GM12878 (cell line): ENCODE results near the gene MARVELD1. TPM values are rescaled to one million over a fixed set of nuclear protein-coding genes. Genes with fewer than 3 reads are reported as not detected.

Experiments
- BACH1 ChIP-seq: fragments of 450-650 bp; IDR thresholded peaks from 2 replicates; pipeline ENCODE4 v1.6.1; 2017; ENCODE audit warnings: mild to moderate bottlenecking, borderline replicate concordance
- BCL11A ChIP-seq: IDR thresholded peaks from 2 replicates; pipeline ENCODE4 v1.6.1; 2011; ENCODE audit warnings: low read depth, low read length
- BMI1 ChIP-seq: fragments of 450-650 bp; IDR thresholded peaks from 2 replicates; pipeline ENCODE4 v1.6.1; 2016; ENCODE audit warnings: mild to moderate bottlenecking, moderate library complexity, borderline replicate concordance
- CBFB ChIP-seq: IDR thresholded peaks from 2 replicates; pipeline ENCODE4 v1.6.1; 2016; ENCODE audit warnings: antibody characterized with exemption, low read depth
- CHD2 ChIP-seq: IDR thresholded peaks from 2 replicates; pipeline ENCODE4 v1.6.1; 2011; ENCODE audit warnings: low read depth, low read length, improper control_type of control experiment, borderline replicate concordance
- CREB1 ChIP-seq: IDR thresholded peaks from 2 replicates; pipeline ENCODE4 v1.6.1; 2012; ENCODE audit warnings: low read depth, mild to moderate bottlenecking, inconsistent platforms
- EGR1 ChIP-seq, 2 experiments: IDR thresholded peaks; 1 replicate in 1 of 2; 2 replicates in 1 of 2; pipeline ENCODE4 v1.6.1; 2011 to 2012; ENCODE audit warnings: low read depth in 2 of 2, low read length in 2 of 2, borderline replicate concordance in 1 of 2, mild to moderate bottlenecking in 1 of 2, moderate library complexity in 1 of 2
- EP300 ChIP-seq, 2 experiments: fragments of 150-350 bp in 1 of 2; IDR thresholded peaks; 2 replicates each; pipeline ENCODE4 v1.6.1; 2011 to 2012; ENCODE audit warnings: low read depth in 2 of 2, low read length in 2 of 2, borderline replicate concordance in 1 of 2, improper control_type of control experiment in 1 of 2, inconsistent platforms in 1 of 2; ENCODE audit not compliant: control insufficient read depth in 1 of 2
- FOXK2 ChIP-seq: fragments of 450-650 bp; IDR thresholded peaks from 2 replicates; pipeline ENCODE4 v1.6.1; 2017; ENCODE audit warnings: mild to moderate bottlenecking, moderate library complexity
- GABPA ChIP-seq: IDR thresholded peaks from 2 replicates; pipeline ENCODE4 v1.6.1; 2014; ENCODE audit warnings: antibody characterized with exemption, low read depth, mild to moderate bottlenecking, inconsistent platforms
- HDAC6 ChIP-seq: fragments of 200-600 bp; sonication (generic); IDR thresholded peaks from one replicate; pipeline ENCODE4 v1.8.0; 2017; ENCODE audit warnings: antibody characterized with exemption; ENCODE audit not compliant: unreplicated experiment
- HDGF ChIP-seq: fragments of 450-650 bp; IDR thresholded peaks from 2 replicates; pipeline ENCODE4 v1.6.1; 2016; ENCODE audit warnings: antibody characterized with exemption
- IRF3 ChIP-seq: fragments of 450-650 bp; IDR thresholded peaks from 2 replicates; pipeline ENCODE4 v1.6.1; 2014; ENCODE audit warnings: mild to moderate bottlenecking
- IRF4 ChIP-seq: IDR thresholded peaks from 2 replicates; pipeline ENCODE4 v1.6.1; 2011; ENCODE audit warnings: low read depth, low read length
- MTA2 ChIP-seq: fragments of 450-650 bp; IDR thresholded peaks from 2 replicates; pipeline ENCODE4 v1.6.1; 2016; ENCODE audit warnings: low read depth, mild to moderate bottlenecking, moderate library complexity
- NFIC ChIP-seq: IDR thresholded peaks from 2 replicates; pipeline ENCODE4 v1.6.1; 2012; ENCODE audit warnings: low read depth, mild to moderate bottlenecking, inconsistent platforms, low read length, moderate library complexity
- PAX8 ChIP-seq: fragments of 450-650 bp; IDR thresholded peaks from 2 replicates; pipeline ENCODE4 v1.6.1; 2017; ENCODE audit warnings: mild to moderate bottlenecking, moderate library complexity
- POLR2AphosphoS2 ChIP-seq: IDR thresholded peaks from 2 replicates; pipeline ENCODE4 v1.6.1; 2011; ENCODE audit warnings: low read depth, mild to moderate bottlenecking, low read length, improper control_type of control experiment, moderate library complexity
- POU2F2 ChIP-seq: IDR thresholded peaks from 3 replicates; pipeline ENCODE4 v1.6.1; 2011; ENCODE audit warnings: low read depth, mild to moderate bottlenecking, low read length, borderline replicate concordance
- RBBP5 ChIP-seq: fragments of 200-600 bp; sonication (generic); conservative IDR thresholded peaks from 2 replicates; pipeline ENCODE4 v1.6.1; 2016
- SIX5 ChIP-seq: IDR thresholded peaks from 2 replicates; pipeline ENCODE4 v1.6.1; 2011; ENCODE audit warnings: mild to moderate bottlenecking, low read depth, low read length, moderate library complexity; ENCODE audit not compliant: severe bottlenecking
- TAF1 ChIP-seq: IDR thresholded peaks from 2 replicates; pipeline ENCODE4 v1.6.1; 2011; ENCODE audit warnings: mild to moderate bottlenecking, low read depth, low read length, borderline replicate concordance
- TCF3 ChIP-seq: IDR thresholded peaks from 2 replicates; pipeline ENCODE4 v1.6.1; 2012; ENCODE audit warnings: low read depth, mild to moderate bottlenecking, low read length, borderline replicate concordance; ENCODE audit not compliant: insufficient read depth
- TCF7 ChIP-seq: IDR thresholded peaks from 2 replicates; pipeline ENCODE4 v1.6.1; 2014; ENCODE audit warnings: antibody characterized with exemption, borderline replicate concordance
- polyA plus RNA-seq, 11 experiments: library from polyadenylated mRNA; depleted of rRNA in 4 of 11; unstranded in 6 of 11; stranded (reverse) in 5 of 11; fragments of >200 nt; fragmentation: Nextera tagmentation in 4 of 11; fragmentation: Illumina TruSeq in 1 of 11; extraction: Ambion mirVana in 4 of 11; extraction: Trizol in 1 of 11; gene quantifications; 1 replicate in 1 of 11; 2 replicates in 10 of 11; pipeline versions ENCODE4 v1.2.1 to v1.2.3, GENCODE V29; 2011 to 2016; ENCODE audit warnings: inconsistent platforms in 2 of 11, missing spikeins in 2 of 11, low read depth in 1 of 11
- total RNA-seq, 4 experiments: library from RNA; depleted of rRNA in 3 of 4; stranded (reverse); fragments of >200 nt in 3 of 4; fragmentation: Illumina TruSeq in 1 of 4; extraction: Trizol in 1 of 4; gene quantifications; 2 replicates each; pipeline versions ENCODE4 v1.2.1 to v1.2.3, GENCODE V29; 2013 to 2021
- TF ChIP-seq, protein P1 (sequence below): fragments of 450-650 bp; IDR thresholded peaks from 2 replicates; pipeline ENCODE4 v1.6.1; 2017; ENCODE audit warnings: borderline replicate concordance
- TF ChIP-seq, protein P2 (sequence below): fragments of 450-650 bp; conservative IDR thresholded peaks from 2 replicates; pipeline ENCODE4 v1.6.1; 2017; ENCODE audit warnings: mild to moderate bottlenecking, moderate library complexity

MARVELD1 gene
- total and polyA plus RNA-seq, 10 of the 15 experiments (the other 5 are each of a cell fraction or from before 2014, with no cell fraction given) = 0.54 to 8.4 (median 3.2) TPM

- TF ChIP-seq POU2F2 (peak; percentile 41; the same call in 1 of the 3 replicates), RBBP5 (no peak), SIX5 (no peak), BACH1 (peak; percentile 78; the same call in 1 of the 2 replicates), POLR2AphosphoS2 (peak; percentile 90), BCL11A (no peak), TAF1 (peak; percentile 81), IRF4 (0 out of 2 replicates have a peak, but pooled peaks have one; percentile 36), IRF3 (no peak), CBFB (peak; percentile 77; the same call in 1 of the 2 replicates), TCF3 (no peak), GABPA (no peak), EGR1 (IDR thresholded peaks at IDR 0.05; ENCODE audit: borderline replicate concordance in 1 of 2, low read depth in 2 of 2, low read length in 2 of 2) (peak in 1 of 2 experiments; percentile 93; a peak in 2 of 3 replicates), EP300 (IDR thresholded peaks at IDR 0.05; ENCODE audit: borderline replicate concordance in 1 of 2, control insufficient read depth in 1 of 2, low read depth in 2 of 2, low read length in 2 of 2) (0 out of 4 replicates have a peak, but pooled peaks of 1 of the 2 experiments have one; percentile 8), PAX8 (no peak), HDGF (peak; percentile 76; the same call in 1 of the 2 replicates), CREB1 (peak; percentile 93), CHD2 (no peak; the same call in 1 of the 2 replicates), MTA2 (no peak), HDAC6 (no peak), TCF7 (no peak), FOXK2 (no peak), NFIC (no peak), BMI1 (no peak)
- TF ChIP-seq, protein P1, sequence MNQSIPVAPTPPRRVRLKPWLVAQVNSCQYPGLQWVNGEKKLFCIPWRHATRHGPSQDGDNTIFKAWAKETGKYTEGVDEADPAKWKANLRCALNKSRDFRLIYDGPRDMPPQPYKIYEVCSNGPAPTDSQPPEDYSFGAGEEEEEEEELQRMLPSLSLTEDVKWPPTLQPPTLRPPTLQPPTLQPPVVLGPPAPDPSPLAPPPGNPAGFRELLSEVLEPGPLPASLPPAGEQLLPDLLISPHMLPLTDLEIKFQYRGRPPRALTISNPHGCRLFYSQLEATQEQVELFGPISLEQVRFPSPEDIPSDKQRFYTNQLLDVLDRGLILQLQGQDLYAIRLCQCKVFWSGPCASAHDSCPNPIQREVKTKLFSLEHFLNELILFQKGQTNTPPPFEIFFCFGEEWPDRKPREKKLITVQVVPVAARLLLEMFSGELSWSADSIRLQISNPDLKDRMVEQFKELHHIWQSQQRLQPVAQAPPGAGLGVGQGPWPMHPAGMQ = no peak
- TF ChIP-seq, protein P2, sequence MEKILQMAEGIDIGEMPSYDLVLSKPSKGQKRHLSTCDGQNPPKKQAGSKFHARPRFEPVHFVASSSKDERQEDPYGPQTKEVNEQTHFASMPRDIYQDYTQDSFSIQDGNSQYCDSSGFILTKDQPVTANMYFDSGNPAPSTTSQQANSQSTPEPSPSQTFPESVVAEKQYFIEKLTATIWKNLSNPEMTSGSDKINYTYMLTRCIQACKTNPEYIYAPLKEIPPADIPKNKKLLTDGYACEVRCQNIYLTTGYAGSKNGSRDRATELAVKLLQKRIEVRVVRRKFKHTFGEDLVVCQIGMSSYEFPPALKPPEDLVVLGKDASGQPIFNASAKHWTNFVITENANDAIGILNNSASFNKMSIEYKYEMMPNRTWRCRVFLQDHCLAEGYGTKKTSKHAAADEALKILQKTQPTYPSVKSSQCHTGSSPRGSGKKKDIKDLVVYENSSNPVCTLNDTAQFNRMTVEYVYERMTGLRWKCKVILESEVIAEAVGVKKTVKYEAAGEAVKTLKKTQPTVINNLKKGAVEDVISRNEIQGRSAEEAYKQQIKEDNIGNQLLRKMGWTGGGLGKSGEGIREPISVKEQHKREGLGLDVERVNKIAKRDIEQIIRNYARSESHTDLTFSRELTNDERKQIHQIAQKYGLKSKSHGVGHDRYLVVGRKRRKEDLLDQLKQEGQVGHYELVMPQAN = peak; percentile 88
These were observed 23.6 kb downstream of the MARVELD1 start, which contains the start of gene ZFYVE27 (continued) for GRCh38 chr10:97736902-97737769.
